Hepatocyte (in vitro differentiated cells): ENCODE data around the gene ZNF221. TPM values are rescaled to one million over a fixed set of nuclear protein-coding genes. Genes with fewer than 3 reads are reported as not detected.

Source experiments
- DNase-seq: peaks from one replicate; pipeline ENCODE4 v3.0.0-alpha.2; 2016; ENCODE audit warnings: low spot score
- H2AFZ ChIP-seq: fragments of 200-600 bp; sonication (generic); 2 replicates; pipeline ENCODE4 v1.6.0; 2016; ENCODE audit warnings: antibody characterized with exemption, mild to moderate bottlenecking
- H3K27ac ChIP-seq: fragments of 200-600 bp; sonication (generic); 2 replicates; pipeline ENCODE4 v1.5.1; 2016; ENCODE audit warnings: mild to moderate bottlenecking
- H3K27me3 ChIP-seq: fragments of 200-600 bp; sonication (generic); 2 replicates; pipeline ENCODE4 v1.6.1; 2016
- H3K36me3 ChIP-seq: fragments of 200-600 bp; sonication (generic); replicated peaks from 2 replicates; pipeline ENCODE4 v1.5.1; 2016; ENCODE audit warnings: low read depth; ENCODE audit not compliant: insufficient read depth
- H3K4me1 ChIP-seq: fragments of 200-600 bp; sonication (generic); 2 replicates; pipeline ENCODE4 v1.5.1; 2016; ENCODE audit warnings: mild to moderate bottlenecking, moderate library complexity; ENCODE audit not compliant: insufficient read depth
- H3K4me2 ChIP-seq: fragments of 200-600 bp; sonication (generic); 2 replicates; pipeline ENCODE4 v1.6.0; 2016
- H3K4me3 ChIP-seq: fragments of 200-600 bp; sonication (generic); 2 replicates; pipeline ENCODE4 v1.5.1; 2016; ENCODE audit warnings: mild to moderate bottlenecking
- H3K79me2 ChIP-seq: fragments of 200-600 bp; sonication (generic); 2 replicates; pipeline ENCODE4 v1.6.0; 2017; ENCODE audit warnings: mild to moderate bottlenecking
- H3K9me2 ChIP-seq: fragments of 200-600 bp; sonication (generic); replicated peaks from 2 replicates; pipeline ENCODE4 v1.6.0; 2017; ENCODE audit warnings: mild to moderate bottlenecking; ENCODE audit not compliant: insufficient read depth
- H3K9me3 ChIP-seq: fragments of 200-600 bp; sonication (generic); 2 replicates; pipeline ENCODE4 v1.5.1; 2016; ENCODE audit warnings: low read depth, mild to moderate bottlenecking
- H4K20me1 ChIP-seq: fragments of 200-600 bp; sonication (generic); 2 replicates; pipeline ENCODE4 v1.6.0; 2016; ENCODE audit warnings: mild to moderate bottlenecking; ENCODE audit not compliant: insufficient read depth, poor library complexity, severe bottlenecking
- EZH2 ChIP-seq: fragments of 200-600 bp; sonication (generic); IDR thresholded peaks from 2 replicates; pipeline ENCODE4 v1.6.1; 2016; ENCODE audit warnings: antibody characterized with exemption, mild to moderate bottlenecking, borderline replicate concordance
- EZH2phosphoT487 ChIP-seq: fragments of 200-600 bp; sonication (generic); IDR thresholded peaks from one replicate; pipeline ENCODE4 v1.6.1; 2018; ENCODE audit warnings: antibody characterized with exemption, mild to moderate bottlenecking, low read depth, moderate library complexity; ENCODE audit not compliant: unreplicated experiment, severe bottlenecking
- WGBS: methylation state at CpG from one replicate; pipeline ENCODE4 v1.1.6; 2016; ENCODE audit warnings: low lambda C conversion rate; ENCODE audit errors: missing lambda C conversion rate; 5-methylcytosine and 5-hydroxymethylcytosine counted together
- polyA plus RNA-seq: library from polyadenylated mRNA; unstranded; fragments of >200 nt; fragmentation: Nextera tagmentation; extraction: Ambion mirVana; gene quantifications from 2 replicates; pipeline ENCODE4 v1.2.1, GENCODE V29; 2016
- total RNA-seq: library from RNA; depleted of rRNA; stranded (reverse); fragments of >200 nt; gene quantifications from 2 replicates; pipeline ENCODE4 v1.2.3, GENCODE V29; 2014
- TF ChIP-seq, protein P1 (sequence below): fragments of 200-600 bp; sonication (generic); IDR thresholded peaks from 2 replicates; pipeline ENCODE4 v1.5.1; 2016; ENCODE audit warnings: antibody characterized with exemption, mild to moderate bottlenecking; ENCODE audit not compliant: poor library complexity

ZNF221 gene
- total and polyA plus RNA-seq, 2 experiments from 2014 or later = 1.1 to 7.1 TPM

DNA sequence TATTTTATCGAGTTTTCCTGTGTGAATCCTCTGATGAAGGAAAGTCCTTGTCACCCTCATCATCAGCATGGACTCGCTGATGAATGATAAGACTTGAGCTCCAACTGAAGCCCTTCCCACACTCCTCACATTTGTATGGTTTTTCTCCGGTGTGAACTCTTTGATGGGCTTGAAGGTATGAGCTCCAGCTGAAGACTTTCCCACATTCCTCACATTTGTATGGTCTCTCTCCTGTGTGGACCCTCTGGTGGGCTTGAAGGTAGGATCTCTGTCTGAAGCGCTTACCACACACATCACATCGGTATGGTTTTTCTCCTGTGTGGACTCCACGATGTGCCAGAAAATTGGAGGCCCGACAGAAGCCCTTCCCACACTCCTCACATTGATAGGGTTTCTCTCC, 37.6 kb upstream of the ZNF221 start:
- 98% methylated on average over 7 of the region's 7 CpGs for WGBS
- Histone ChIP-seq H3K4me1 (no peaks in the 10 kb centered on the region), H3K79me2 (no peaks in the 10 kb centered on the region), H3K9me2 (no peaks in the 10 kb centered on the region), H2AFZ (no peak overlapping the region), H4K20me1 (no peaks in the 10 kb centered on the region), H3K36me3 (peaks cover 23% of the 10 kb centered on the region), H3K4me2 (no peak overlapping the region), H3K4me3 (no peak overlapping the region), H3K27ac (no peak overlapping the region), H3K9me3 (peaks cover 64% of the 10 kb centered on the region), H3K27me3 (no peaks in the 10 kb centered on the region)
- no peak for DNase-seq
- TF ChIP-seq EZH2phosphoT487 (no peak), EZH2 (no peak)
- TF ChIP-seq, protein P1, sequence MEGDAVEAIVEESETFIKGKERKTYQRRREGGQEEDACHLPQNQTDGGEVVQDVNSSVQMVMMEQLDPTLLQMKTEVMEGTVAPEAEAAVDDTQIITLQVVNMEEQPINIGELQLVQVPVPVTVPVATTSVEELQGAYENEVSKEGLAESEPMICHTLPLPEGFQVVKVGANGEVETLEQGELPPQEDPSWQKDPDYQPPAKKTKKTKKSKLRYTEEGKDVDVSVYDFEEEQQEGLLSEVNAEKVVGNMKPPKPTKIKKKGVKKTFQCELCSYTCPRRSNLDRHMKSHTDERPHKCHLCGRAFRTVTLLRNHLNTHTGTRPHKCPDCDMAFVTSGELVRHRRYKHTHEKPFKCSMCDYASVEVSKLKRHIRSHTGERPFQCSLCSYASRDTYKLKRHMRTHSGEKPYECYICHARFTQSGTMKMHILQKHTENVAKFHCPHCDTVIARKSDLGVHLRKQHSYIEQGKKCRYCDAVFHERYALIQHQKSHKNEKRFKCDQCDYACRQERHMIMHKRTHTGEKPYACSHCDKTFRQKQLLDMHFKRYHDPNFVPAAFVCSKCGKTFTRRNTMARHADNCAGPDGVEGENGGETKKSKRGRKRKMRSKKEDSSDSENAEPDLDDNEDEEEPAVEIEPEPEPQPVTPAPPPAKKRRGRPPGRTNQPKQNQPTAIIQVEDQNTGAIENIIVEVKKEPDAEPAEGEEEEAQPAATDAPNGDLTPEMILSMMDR = no peak

DNA sequence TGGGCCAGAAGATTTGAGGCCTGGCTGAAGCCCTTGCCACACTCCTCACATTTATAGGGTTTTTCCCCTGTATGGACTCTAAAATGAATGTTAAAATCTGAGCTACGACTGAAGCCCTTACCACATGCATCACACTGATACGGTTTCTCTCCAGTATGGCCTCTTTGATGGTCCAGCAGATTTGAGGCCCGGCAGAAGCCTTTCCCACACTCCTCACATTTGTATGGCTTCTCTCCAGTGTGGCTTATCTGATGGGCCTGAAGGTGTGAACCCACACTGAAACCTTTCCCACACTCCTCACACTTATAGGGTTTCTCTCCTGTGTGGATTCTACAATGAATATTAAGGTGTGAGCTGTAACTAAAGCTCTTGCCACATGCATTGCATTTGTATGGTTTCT, 37.0 kb upstream of the ZNF221 start:
- Histone ChIP-seq H3K4me2 (no peak overlapping the region), H3K9me2 (no peaks in the 10 kb centered on the region), H3K4me3 (no peak overlapping the region), H3K9me3 (peaks cover 64% of the 10 kb centered on the region), H3K79me2 (no peaks in the 10 kb centered on the region), H3K27ac (no peak overlapping the region), H2AFZ (no peak overlapping the region), H3K4me1 (no peaks in the 10 kb centered on the region), H3K27me3 (no peaks in the 10 kb centered on the region), H3K36me3 (peaks cover 29% of the 10 kb centered on the region), H4K20me1 (no peaks in the 10 kb centered on the region)
- 81% methylated on average over 3 of the region's 3 CpGs for WGBS
- DNase-seq = no peak
- TF ChIP-seq, protein P1 = no peak
- TF ChIP-seq EZH2 (no peak), EZH2phosphoT487 (no peak)

DNA sequence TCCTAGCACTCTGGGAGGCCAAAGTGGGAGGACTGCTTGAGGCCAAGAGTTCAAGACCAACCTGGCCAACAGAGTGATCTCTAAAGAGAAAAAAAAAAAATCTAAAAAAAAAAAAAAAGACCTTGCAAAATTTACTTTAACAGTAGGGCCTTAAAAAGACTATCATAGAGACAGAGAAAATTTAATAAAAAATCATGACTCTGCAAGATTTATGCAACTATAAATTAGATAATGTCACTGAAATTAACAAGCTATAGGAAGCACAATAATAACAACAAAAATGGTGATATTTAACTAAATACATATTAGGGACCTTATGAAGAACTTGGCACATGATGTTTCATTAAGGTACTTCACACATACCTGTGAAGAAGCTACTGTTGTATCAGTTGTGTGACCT, 27.2 kb upstream of the ZNF221 start:
- no peak for TF ChIP-seq EZH2phosphoT487
- TF ChIP-seq, protein P1 = no peak
- TF ChIP-seq EZH2 = no peak
- no peaks in the 10 kb centered on the region for H3K27me3 ChIP-seq
- H3K4me2 ChIP-seq = no peak overlapping the region
- no peaks in the 10 kb centered on the region for H3K79me2 ChIP-seq
- no peak overlapping the region for H3K4me3 ChIP-seq
- H3K27ac ChIP-seq = no peak overlapping the region
- no peaks in the 10 kb centered on the region for H3K4me1 ChIP-seq
- H3K9me2 ChIP-seq = no peaks in the 10 kb centered on the region
- H3K36me3 ChIP-seq = peaks cover 16% of the 10 kb centered on the region
- no peak for DNase-seq
- no peak overlapping the region for H2AFZ ChIP-seq
- no peaks in the 10 kb centered on the region for H3K9me3 ChIP-seq
- H4K20me1 ChIP-seq = no peaks in the 10 kb centered on the region

DNA sequence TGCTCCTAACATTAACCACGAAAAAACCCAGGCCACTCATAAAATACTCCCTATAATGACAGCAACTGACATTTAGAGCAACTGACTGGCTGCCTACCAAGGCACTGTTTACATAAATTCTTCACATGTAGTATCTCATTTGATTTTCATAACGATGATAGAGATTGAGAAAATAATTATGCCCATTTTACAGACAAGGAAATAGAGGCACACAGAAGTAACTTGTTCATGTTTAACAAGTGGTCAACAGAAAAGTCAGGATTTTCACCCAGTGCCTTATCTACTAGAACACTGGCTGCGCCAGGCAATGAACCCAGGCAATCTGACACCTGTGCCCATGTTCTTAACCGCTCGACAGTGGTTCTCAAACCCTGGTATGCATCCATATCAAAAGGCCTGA, 22.2 kb upstream of the ZNF221 start:
- DNase-seq = no peak
- H3K79me2 ChIP-seq = peaks cover 17% of the 10 kb centered on the region
- no peaks in the 10 kb centered on the region for H3K9me2 ChIP-seq
- no peak overlapping the region for H3K27ac ChIP-seq
- H4K20me1 ChIP-seq = no peaks in the 10 kb centered on the region
- peaks cover 5% of the 10 kb centered on the region for H3K4me1 ChIP-seq
- H2AFZ ChIP-seq = no peak overlapping the region
- no peaks in the 10 kb centered on the region for H3K27me3 ChIP-seq
- TF ChIP-seq, protein P1 = no peak
- TF ChIP-seq EZH2phosphoT487 (no peak), EZH2 (no peak)
- WGBS = 98% methylated on average over 5 of the region's 5 CpGs
- H3K9me3 ChIP-seq = no peaks in the 10 kb centered on the region
- H3K4me2 ChIP-seq = no peak overlapping the region
- no peak overlapping the region for H3K4me3 ChIP-seq
- H3K36me3 ChIP-seq = no peaks in the 10 kb centered on the region
